Measurements from ENCODE around the gene TECTB.

Gene TECTB

GRCh38 chr10:112343056-112343806 lies 60.0 kb downstream of the TECTB start:
- Histone ChIP-seq H2AFZ (ENCODE audit: low read depth, low read length) (no peak overlapping the region), H3K36me3 (ENCODE audit: insufficient read depth, low read length) (no peaks in the 10 kb centered on the region), H3K79me2 (ENCODE audit: insufficient read depth, low read length) (no peaks in the 10 kb centered on the region), H3K4me1 (ENCODE audit: insufficient read depth, low read length) (no peaks in the 10 kb centered on the region), H4K20me1 (ENCODE audit: insufficient read depth, low read length) (no peaks in the 10 kb centered on the region), H3K27me3 (ENCODE audit: insufficient read depth, low read length, poor library complexity) (no peaks in the 10 kb centered on the region), H3K4me3 (ENCODE audit: low read depth in 1 of 2, low read length in 2 of 2) (no peak overlapping the region), H3K9me3 (ENCODE audit: insufficient read depth, low read length, severe bottlenecking) (no peaks in the 10 kb centered on the region), H3K9ac (ENCODE audit: low read depth, low read length) (no peak overlapping the region), H3K4me2 (ENCODE audit: insufficient read depth, low read length) (no peak overlapping the region), H3K27ac (ENCODE audit: low read length) (no peak overlapping the region)
- TF ChIP-seq, protein P1, sequence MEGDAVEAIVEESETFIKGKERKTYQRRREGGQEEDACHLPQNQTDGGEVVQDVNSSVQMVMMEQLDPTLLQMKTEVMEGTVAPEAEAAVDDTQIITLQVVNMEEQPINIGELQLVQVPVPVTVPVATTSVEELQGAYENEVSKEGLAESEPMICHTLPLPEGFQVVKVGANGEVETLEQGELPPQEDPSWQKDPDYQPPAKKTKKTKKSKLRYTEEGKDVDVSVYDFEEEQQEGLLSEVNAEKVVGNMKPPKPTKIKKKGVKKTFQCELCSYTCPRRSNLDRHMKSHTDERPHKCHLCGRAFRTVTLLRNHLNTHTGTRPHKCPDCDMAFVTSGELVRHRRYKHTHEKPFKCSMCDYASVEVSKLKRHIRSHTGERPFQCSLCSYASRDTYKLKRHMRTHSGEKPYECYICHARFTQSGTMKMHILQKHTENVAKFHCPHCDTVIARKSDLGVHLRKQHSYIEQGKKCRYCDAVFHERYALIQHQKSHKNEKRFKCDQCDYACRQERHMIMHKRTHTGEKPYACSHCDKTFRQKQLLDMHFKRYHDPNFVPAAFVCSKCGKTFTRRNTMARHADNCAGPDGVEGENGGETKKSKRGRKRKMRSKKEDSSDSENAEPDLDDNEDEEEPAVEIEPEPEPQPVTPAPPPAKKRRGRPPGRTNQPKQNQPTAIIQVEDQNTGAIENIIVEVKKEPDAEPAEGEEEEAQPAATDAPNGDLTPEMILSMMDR (IDR thresholded peaks at IDR 0.05; ENCODE audit: borderline replicate concordance, extremely low read depth, low read length, poor library complexity, severe bottlenecking): no peak
- no peak for TF ChIP-seq EZH2 (IDR thresholded peaks at IDR 0.05; ENCODE audit: borderline replicate concordance, low read depth, low read length, severe bottlenecking)
- ATAC-seq (ENCODE audit: insufficient read depth, low read depth): no peak
- no peak for DNase-seq

DNA sequence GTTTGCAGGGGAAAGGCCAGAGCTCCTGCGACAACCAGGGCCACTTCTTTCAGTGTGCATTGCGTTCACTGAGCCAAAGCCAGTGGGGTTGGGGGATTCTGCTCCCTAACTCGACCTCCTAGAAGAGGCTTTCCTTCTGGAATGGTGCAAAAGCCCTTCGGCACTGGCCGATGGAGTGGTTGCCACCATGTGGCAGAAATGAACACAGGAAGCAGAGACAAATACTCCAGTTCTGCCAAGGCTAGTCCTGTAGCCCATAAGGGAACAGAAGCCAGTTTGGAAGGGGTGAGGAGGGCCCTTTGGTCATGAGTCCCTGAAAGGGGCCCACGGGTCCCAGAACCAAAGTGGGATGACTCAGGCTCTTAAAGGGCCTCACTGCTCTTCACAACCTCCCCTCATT lies 61.1 kb downstream of the TECTB start:
- TF ChIP-seq EZH2 (IDR thresholded peaks at IDR 0.05; ENCODE audit: borderline replicate concordance, low read depth, low read length, severe bottlenecking): no peak
- TF ChIP-seq, protein P1 (IDR thresholded peaks at IDR 0.05; ENCODE audit: borderline replicate concordance, extremely low read depth, low read length, poor library complexity, severe bottlenecking): no peak
- Histone ChIP-seq H3K4me2 (ENCODE audit: insufficient read depth, low read length) (no peak overlapping the region), H4K20me1 (ENCODE audit: insufficient read depth, low read length) (no peaks in the 10 kb centered on the region), H3K79me2 (ENCODE audit: insufficient read depth, low read length) (no peaks in the 10 kb centered on the region), H3K9ac (ENCODE audit: low read depth, low read length) (no peak overlapping the region), H3K4me3 (ENCODE audit: low read depth in 1 of 2, low read length in 2 of 2) (no peak overlapping the region), H3K36me3 (ENCODE audit: insufficient read depth, low read length) (no peaks in the 10 kb centered on the region), H3K27me3 (ENCODE audit: insufficient read depth, low read length, poor library complexity) (no peaks in the 10 kb centered on the region), H3K27ac (ENCODE audit: low read length) (no peak overlapping the region), H3K9me3 (ENCODE audit: insufficient read depth, low read length, severe bottlenecking) (no peaks in the 10 kb centered on the region), H3K4me1 (ENCODE audit: insufficient read depth, low read length) (no peaks in the 10 kb centered on the region), H2AFZ (ENCODE audit: low read depth, low read length) (no peak overlapping the region)
- no peak for ATAC-seq (ENCODE audit: insufficient read depth, low read depth)
- DNase-seq: no peak

DNA sequence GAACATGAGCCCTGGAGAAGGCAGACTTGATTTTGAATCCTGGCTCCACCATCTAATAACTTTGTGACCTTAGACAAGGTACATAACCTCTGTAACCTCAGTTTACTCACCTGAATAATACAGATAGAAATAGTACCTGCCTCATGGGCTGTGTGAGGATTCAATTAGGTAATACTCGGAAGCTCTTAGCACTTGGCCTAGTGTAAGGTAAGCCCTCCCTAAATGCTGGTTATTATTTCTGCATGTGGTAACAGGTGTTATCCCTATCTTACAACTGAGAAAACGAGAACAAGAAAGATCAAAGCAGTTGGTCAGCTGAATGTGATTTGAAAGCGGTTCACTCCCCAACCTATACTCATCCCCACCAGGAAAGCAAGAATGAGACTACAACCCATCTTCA lies 62.0 kb downstream of the TECTB start:
- Histone ChIP-seq H3K4me2 (ENCODE audit: insufficient read depth, low read length) (no peak overlapping the region), H2AFZ (ENCODE audit: low read depth, low read length) (no peak overlapping the region), H4K20me1 (ENCODE audit: insufficient read depth, low read length) (no peaks in the 10 kb centered on the region), H3K27me3 (ENCODE audit: insufficient read depth, low read length, poor library complexity) (no peaks in the 10 kb centered on the region), H3K27ac (ENCODE audit: low read length) (no peak overlapping the region), H3K4me1 (ENCODE audit: insufficient read depth, low read length) (no peaks in the 10 kb centered on the region), H3K4me3 (ENCODE audit: low read depth in 1 of 2, low read length in 2 of 2) (no peak overlapping the region), H3K36me3 (ENCODE audit: insufficient read depth, low read length) (no peaks in the 10 kb centered on the region), H3K79me2 (ENCODE audit: insufficient read depth, low read length) (no peaks in the 10 kb centered on the region), H3K9me3 (ENCODE audit: insufficient read depth, low read length, severe bottlenecking) (no peaks in the 10 kb centered on the region), H3K9ac (ENCODE audit: low read depth, low read length) (no peak overlapping the region)
- ATAC-seq (ENCODE audit: insufficient read depth, low read depth) (no peak), DNase-seq (no peak)
- no peak for TF ChIP-seq EZH2 (IDR thresholded peaks at IDR 0.05; ENCODE audit: borderline replicate concordance, low read depth, low read length, severe bottlenecking)
- TF ChIP-seq, protein P1 (IDR thresholded peaks at IDR 0.05; ENCODE audit: borderline replicate concordance, extremely low read depth, low read length, poor library complexity, severe bottlenecking): no peak

Measured in DND-41 (cell line).